Gastroesophageal sphincter (tissue), 3 donors: ENCODE measurements around the gene EGR2.

Source experiments
- CTCF ChIP-seq, 4 experiments: fragments of 200-600 bp in 2 of 4; fragments of 450-650 bp in 2 of 4; sonication (generic) in 1 of 4; IDR thresholded peaks; one replicate each; pipeline ENCODE4 v1.5.1; 2017 to 2019; ENCODE audit warnings: antibody characterized with exemption in 4 of 4, mild to moderate bottlenecking in 2 of 4, moderate library complexity in 2 of 4
- POLR2A ChIP-seq, 2 donors: fragments of 450-650 bp; IDR thresholded peaks; one replicate each; pipeline ENCODE4 v1.6.1; 2017; ENCODE audit warnings: antibody characterized with exemption in 2 of 2, mild to moderate bottlenecking in 2 of 2, moderate library complexity in 1 of 2

GRCh38 chr10:62812672-62813439 is 3.3 kb downstream of the EGR2 start:
- TF ChIP-seq CTCF (IDR thresholded peaks at IDR 0.05) = no peak
- no peak for TF ChIP-seq POLR2A (IDR thresholded peaks at IDR 0.05)
